Measurements from ENCODE around the gene ENKD1.

The ENKD1 gene

DNA sequence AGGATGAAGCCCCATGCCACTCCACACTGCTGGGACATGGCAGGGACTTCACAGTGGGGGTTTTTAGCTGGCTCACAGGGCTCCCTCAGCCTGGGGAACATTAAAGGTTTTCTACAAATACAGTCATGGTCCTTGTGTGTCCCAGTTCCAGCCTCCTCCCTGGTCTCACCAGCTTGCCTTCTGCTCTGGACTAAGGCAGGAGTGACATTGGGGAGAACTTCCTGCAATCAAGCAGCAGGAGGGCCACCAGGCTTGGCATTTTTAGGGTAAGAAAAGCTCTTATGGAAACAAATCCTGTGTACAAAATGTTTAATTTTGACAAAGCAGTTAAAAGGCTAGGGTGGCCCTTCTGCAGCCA is 3.9 kb downstream of the ENKD1 start:
- no peak for DNase-seq

DNA sequence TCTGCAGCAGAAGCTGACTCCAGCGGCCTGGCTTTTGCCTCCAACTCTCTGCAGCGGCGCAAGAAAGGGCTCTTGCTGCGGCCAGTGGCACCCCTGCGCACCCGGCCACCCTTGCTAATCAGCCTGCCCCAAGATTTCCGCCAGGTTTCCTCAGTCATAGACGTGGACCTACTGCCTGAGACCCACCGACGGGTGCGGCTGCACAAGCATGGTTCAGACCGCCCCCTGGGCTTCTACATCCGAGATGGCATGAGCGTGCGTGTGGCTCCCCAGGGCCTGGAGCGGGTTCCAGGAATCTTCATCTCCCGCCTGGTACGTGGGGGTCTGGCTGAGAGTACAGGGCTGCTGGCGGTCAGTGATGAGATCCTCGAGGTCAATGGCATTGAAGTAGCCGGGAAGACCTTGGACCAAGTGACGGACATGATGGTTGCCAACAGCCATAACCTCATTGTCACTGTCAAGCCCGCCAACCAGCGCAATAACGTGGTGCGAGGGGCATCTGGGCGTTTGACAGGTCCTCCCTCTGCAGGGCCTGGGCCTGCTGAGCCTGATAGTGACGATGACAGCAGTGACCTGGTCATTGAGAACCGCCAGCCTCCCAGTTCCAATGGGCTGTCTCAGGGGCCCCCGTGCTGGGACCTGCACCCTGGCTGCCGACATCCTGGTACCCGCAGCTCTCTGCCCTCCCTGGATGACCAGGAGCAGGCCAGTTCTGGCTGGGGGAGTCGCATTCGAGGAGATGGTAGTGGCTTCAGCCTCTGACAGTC is 4.5 kb downstream of the ENKD1 start:
- no peak for DNase-seq

DNA sequence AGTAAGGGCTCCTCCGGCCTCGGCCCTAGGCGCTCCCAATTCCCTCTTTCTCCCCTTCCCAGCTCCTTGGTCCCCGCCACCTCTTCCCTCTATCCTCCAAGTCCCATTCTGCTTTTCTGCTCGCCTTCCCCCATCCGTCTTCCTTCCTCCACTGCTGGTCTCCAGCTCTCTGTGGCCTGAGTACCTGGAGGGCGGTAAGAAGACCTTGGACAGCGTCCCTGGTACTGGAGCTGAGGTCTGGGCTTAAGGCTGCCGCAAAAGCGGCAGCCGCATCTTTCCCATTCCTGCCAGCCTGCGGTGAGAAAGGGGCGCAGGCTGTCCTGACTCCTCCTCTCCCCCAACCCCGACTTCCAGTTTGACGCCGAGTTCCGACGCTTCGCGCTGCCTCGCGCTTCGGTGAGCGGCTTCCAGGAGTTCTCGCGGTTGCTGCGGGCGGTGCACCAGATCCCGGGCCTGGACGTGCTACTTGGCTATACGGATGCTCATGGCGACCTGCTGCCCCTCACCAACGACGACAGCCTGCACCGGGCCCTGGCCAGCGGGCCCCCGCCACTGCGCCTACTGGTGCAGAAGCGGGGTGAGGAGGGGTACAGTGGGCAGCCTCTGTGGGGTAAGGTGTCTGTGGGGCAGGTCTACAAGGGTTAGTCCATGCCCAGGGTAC is 5.3 kb downstream of the ENKD1 start:
- no peak for DNase-seq

DNA sequence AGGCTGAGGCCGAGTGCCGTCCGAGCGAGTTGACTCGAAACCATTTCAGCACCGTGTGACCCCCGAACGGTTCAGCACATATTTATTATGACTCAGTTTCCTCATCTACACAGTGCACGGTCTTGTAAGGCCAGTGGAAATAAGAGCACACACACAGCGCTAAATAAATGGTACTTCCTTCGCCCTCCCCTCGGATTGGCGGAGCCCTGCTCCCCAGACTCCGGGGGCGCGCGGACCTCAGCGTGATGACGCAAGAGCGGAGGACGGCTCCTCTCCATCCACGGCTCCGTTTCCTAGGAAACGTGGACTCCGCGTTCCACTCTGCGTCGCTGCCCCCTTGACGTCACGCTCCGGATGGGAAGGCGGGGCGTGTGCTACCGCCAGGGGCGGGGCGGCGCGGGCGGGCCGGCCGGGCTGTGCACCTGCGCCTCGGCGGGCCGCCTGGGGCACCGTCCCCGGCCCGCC is 6.0 kb downstream of the ENKD1 start, which contains the start of gene PARD6A:
PARD6A (plus strand) TSS at position 397 of the 465 bp plus-strand sequence. CDS start 79 bp downstream, outside the sequence.
- DNase-seq, result peak; percentile 86

DNA sequence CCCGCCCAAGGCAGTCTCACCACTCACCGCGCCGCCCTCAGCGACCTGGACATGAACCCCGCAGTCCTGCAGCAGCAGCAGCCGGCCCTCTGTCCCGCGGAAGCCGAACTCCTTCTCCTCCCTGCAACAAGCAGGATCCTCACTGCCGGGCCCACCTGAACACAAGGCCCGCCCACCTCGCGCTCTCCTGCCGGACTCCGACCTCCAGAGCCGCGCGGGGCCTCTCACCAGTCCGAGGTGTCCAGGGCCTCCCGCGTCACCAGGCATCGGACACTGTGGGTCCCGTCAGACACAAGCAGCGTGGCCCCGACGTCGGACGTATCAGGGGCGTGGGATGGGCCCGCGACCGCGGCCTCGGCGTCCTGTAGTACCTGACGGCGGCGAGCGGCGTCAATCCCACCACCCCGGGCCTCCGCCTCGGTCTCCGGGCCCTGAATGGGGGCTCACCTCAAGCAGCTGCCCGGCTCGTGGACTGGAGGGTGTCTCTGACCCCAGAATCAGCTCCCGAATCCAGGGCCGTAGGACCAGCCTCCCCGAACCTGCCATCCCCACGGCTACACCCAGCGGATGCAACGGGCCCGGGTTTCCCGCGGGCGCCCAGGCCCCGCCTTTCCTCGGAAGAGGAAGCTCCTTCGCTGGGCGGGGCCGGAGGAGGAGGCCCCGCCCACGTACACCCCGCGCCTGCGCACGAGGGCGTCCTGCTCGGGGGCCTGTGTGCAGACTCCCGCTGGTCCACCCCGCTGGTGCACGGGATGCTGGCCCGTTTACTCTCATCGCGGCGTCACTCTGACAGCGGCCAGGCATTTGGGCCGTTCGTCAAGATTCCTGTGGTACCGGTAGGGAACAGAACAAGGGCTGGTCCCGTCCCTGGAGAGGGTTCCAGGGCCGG is 6.6 kb downstream of the ENKD1 start, which contains the start of gene ACD:
ACD (minus strand) TSS at position 586 of the 889 bp plus-strand sequence; CDS start at position 546, 40 bp downstream.
- DNase-seq, result peak; percentile 74

DNA sequence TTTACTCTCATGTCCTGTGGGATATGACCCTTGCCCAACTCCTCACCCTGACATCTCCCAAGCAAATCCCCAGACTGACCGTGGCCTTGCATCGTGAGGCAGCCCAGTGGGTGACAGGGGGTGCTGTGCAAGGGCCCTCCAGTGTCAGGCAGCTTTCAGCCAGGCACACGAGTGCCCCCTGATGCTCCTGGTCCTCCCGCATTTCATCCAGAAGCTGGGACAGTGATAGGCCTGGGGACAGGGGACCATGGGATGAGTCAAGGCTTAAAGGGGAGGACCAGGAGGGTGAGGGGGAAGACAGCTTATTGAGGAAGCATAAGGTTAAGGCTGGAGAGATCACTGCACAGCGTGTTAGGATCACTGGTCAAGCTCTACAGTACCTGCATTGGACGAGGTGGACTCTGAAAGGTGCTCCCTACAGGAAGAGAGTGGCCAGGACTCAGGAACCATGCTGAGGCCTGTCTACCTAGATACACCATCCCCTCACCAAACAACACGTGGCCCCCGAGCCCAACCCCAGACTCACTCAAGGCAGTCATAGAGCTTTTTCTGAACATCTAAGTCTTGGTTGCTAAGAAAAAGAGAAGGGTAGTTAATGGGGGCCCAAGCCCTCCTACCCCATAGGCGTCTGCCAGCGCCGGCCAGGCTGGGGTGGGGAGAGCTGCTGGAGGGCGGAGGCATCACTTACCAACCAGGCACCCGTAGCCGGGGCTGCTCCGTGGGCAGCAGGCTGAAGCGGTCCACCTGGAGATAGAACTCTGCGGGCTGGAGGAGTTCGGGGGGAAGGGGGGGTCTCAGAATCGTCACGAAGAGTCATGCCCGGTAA is 7.5 kb downstream of the ENKD1 start:
- no peak for DNase-seq

DNA sequence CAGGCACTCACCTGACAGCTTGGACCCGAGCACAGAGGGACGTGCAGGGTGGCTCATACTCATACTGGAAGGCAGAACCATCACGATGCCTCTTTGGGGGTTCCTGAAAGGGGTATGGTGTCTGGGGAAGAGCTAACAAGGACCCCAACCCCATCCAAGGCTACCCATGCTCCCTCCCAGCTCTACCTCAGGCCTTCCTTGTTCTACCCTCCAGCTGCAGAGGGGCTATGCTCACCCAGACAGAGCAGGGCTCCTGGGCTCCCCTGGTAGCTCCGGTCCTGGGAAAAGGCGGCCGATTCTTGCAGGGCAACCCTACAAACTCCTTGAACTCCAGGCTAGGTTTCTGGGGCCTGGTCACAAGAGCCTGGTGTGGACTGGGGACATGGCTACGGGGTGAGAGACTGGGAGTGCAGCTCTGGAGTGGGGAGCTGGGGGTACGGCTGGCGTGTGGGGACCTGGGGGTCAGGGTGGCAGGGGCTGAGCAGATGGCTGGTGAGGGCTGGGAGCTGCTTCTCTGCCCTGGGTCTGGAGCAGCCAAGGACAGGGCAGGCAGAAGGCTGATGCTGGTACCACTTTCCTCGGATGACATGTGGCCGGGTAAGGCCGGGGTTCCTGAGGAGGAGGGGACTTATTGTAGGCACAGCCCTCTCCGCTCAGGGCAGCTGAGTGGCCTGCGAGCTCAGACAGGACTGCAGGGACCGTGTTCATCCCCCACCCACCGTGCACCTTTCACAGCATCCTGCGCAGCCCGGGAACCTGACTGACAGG is 8.6 kb downstream of the ENKD1 start:
- no peak for DNase-seq

DNA sequence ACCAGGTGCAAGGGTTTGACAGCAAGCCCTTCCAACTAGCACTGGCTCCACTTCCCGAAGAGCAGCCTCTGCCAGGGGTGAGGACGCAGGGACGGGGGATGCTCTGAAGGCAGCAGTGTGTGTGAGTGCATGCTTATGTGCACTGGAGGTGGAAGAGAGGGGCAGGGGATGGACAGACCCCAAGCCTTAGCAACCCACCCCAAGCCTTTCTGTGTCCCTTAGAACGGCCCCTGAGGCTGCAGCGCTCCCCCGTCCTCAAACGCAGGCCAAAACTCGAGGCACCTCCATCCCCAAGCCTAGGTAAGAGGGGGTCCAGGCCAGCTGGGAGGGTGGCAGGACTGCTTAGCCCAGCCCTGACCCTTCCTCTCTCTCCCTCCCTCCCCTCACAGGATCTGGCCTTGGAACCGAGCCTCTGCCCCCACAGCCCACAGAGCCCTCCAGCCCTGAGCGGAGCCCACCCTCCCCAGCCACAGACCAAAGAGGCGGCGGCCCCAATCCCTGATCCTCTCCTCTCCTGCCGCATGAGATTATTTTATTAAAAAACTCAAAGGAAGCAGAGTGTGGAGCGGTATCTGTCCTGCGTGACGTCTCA is 9.4 kb downstream of the ENKD1 start:
- DNase-seq, result no peak

DNA sequence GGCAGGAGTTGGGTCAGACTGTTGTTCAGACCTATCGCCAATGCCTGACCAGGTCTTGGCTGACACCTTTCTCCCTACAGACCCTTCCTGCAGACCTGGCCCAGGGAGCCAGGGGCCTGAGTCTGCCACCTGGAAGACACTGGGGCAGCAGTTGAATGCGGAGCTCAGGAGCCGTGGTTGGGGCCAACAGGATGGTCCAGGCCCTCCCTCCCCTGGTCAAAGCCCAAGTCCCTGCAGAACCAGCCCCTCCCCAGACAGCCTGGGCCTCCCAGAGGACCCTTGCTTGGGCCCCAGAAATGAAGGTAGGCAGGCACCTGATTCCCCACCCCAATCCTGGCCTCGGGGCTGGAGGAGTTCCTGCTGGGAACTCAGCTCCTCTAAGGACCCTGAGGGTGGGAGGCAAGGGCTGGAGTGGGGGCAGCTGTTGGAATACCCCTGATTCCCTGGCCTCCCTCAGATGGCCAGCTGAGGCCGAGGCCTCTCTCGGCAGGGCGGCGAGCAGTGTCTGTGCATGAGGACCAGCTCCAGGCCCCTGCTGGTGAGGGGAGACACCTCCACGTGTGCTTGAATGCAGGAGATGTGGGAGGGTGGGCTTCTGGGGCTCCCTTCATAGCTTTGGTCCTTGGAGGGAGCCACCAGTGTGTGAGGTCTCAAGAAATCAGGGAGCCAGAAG is 10.1 kb downstream of the ENKD1 start:
- no peak for DNase-seq

DNA sequence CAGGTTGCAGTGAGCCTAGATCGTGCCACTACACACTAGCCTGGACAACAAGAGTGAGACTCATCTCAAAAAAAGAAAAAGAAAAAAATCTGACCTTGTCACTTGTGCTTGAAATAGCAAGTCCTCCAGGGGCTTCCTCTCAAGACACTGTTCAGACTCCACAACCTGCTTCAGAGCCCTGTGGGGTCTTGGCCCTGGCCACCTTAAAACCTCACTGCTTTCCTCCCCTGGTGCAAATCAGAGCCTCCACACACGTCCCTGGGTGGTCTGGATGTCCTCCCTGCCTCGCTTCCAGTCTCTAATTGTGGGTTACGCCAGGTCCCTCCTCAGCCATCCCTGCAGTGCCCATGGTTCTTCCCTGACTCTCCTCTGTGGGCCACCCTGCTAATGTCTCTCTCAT is 11.2 kb downstream of the ENKD1 start:
- DNase-seq, result no peak

DNA sequence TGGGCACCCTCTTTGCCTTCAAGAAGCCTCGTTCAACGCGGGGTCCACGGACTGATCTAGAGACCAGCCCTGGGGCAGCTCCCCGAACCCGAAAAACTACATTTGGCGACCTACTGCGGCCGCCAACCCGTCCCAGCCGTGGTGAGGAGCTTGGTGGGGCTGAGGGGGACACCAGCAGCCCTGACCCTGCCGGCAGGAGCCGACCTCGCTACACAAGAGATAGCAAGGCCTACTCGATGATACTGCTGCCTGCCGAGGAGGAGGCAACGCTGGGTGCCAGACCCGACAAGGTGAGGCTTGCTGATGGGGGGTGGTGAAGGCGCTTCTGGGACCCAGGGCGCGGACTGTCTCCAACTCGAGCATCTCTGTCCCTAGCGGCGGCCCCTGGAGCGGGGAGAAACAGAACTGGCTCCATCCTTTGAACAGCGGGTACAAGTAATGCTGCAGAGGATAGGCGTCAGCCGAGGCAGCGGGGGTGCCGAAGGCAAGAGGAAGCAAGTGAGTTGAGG is 12.1 kb downstream of the ENKD1 start:
- no peak for DNase-seq

DNA sequence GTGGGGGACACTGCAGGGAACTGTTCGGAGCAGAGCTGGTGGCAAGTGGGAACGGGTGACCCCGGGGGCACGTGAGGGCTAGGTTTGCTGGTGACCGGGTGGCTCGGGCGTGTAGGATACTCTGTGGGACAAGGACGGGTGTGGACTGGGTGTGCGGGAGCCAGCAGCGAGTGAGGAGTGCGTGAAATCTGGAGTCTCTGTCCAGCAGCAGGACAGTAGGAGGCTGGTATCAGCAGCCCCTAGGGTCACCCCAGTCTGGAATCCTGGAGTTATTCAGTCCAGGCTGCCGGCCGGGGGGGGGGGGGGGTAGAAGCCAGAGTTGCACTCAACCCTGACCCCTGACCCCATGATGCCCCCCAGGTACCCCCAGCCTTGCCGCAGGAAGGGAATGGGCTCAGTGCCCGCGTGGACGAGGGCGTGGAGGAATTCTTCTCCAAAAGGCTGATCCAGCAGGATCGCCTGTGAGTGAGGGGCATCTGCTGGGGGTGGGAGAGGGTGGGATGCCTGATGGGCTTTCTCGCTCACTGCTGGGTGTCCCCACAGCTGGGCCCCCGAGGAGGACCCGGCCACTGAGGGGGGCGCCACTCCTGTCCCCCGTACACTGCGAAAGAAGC is 12.7 kb downstream of the ENKD1 start:
- no peak for DNase-seq

DNA sequence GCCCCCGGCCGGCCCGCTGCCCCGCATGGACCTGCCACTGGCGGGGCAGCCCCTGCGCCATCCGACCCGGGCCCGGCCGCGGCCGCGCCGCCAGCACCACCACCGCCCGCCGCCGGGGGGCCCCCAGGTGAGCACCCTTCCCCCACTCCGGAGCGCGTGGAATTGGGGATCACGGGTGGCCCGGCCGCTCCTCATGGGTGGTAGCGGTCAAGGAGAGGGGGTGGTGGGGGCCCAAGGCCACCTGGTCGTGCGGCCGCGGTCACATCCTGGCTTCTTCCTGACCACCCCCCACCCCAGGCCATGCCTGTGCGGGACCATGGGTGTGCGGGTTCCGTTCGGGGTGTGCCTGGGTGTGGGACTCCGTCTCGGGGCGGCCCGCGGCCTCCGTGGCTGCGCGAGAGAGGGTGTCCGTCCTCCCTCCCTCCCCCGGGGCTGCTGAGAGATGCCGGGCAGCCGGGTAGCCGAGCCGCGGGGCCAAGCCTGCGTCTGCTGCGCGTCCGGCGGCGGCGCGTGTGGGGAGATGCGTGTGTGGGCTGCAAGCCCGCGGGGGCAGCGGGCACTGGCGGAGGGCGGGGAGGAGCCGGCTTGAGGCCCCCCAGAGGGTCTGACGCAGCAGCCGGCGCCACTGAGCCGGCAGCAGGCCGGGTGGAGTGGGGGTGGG is 13.3 kb downstream of the ENKD1 start:
- no peak for DNase-seq

DNA sequence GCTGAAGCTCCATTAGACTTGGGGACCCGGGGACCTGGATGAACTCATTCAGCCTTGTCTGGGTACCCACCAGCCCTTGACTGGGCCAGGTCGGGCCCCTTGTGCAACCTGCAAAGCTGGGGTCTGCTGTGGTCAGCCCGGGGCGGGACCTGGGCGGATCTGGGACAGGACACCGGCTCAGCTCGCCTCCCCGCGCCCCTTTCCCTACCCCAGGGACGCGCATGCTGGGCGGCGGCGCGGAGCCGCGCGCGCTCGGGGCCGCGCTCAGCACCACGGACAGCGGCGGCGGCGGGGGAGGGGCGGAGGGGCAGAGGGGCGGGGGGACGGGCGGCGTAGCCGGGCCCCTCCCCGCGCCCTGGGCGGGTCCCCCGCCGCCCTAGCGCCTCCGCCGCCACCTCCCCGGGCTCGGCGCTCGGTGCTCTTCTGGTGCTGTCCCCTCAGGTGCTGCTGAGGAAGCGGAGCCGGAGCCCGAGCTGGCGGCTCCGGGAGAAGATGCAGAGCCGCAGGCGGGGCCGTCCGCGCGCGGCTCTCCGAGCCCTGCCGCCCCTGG is 13.9 kb downstream of the ENKD1 start:
- no peak for DNase-seq

DNA sequence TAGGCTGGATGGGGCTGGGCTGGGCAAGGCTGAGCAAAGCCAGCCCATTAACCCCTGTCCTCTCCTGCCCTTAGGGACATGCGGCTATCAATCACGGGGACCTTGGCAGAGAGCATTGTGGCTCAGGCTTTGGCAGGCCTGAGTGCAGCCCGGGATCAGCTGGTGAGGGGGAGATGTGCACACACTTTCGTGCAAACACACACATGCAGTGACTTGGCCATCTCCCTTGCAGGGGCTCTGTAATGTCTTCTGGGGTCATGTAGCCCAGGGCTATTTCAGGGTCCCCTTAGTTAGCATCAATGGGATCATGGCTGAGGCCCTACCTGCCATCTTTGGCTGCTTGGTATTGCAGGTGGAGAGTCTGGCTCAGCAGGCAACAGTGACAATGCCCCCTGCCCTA is 14.7 kb downstream of the ENKD1 start:
- DNase-seq, result no peak

DNA sequence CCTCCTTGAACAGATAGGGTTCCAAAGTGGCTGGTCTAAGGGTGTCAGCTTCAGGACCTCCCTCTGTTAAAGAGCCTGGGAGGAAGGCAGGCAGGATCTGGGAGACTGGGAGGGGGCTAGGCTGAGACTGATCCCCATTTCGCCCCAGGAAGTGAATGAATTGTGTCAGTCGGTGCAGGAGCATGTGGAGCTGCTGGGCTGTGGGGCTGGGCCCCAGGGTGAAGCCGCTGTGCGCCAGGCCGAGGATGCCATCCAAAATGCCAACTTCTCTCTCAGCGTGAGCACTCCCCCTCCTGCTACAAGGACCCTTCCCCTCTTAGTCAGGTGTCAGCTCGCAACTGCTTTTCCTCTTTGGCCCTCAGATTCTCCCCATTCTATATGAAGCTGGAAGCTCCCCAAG is 15.5 kb downstream of the ENKD1 start:
- no peak for DNase-seq

DNA sequence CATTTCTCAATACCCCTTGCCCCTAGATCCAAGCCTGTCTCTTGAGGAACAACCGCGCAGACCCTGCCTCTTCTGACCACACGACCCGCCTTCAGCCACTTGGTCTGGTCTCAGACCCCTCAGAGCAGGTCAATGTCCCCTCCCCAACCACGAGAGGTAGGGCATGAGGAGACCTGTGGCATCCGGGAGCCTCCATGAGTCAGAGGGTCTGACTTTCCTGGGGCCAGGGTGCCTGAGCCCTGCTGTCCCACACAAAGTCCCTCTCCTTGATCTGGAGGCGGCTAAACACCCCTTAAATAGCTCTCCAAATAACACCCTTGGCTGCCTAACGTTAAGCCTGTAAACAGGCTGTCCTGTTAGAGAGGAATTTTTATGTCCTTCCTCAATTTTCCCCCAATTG is 16.5 kb downstream of the ENKD1 start:
- no peak for DNase-seq

DNA sequence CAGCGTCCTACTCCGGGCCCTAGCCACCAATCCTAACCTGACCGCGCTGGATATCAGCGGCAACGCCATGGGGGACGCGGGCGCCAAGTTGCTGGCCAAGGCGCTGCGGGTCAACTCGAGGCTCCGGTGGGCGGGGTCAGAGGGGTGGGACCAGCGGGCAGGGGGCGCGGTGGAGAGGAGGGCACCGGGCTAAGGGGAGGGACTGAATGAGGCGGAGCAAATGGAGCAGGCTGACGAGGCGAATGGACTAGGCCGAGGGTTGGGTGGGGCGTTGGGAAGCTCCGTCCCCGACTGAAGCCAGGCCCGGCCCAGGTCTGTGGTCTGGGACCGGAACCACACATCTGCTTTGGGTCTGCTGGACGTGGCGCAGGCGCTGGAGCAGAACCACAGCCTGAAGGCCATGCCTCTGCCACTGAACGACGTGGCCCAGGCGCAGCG is 17.0 kb downstream of the ENKD1 start:
- DNase-seq, result no peak
